Peyer's patch (tissue), 4 donors: ENCODE results near the gene PLEKHG3.

ENCODE experiments used
- POLR2A ChIP-seq, 2 donors: fragments of 450-650 bp; IDR thresholded peaks; one replicate each; pipeline ENCODE4 v1.5.1; 2017; ENCODE audit warnings: antibody characterized with exemption in 2 of 2, mild to moderate bottlenecking in 2 of 2, moderate library complexity in 2 of 2
- TF ChIP-seq, protein P1 (sequence below), 6 experiments: fragments of 450-650 bp in 4 of 6; fragments of 200-600 bp in 2 of 6; sonication (generic) in 1 of 6; IDR thresholded peaks; one replicate each; pipeline ENCODE4 v1.5.1; 2017 to 2019; ENCODE audit warnings: antibody characterized with exemption in 6 of 6, mild to moderate bottlenecking in 3 of 6, moderate library complexity in 1 of 6

DNA sequence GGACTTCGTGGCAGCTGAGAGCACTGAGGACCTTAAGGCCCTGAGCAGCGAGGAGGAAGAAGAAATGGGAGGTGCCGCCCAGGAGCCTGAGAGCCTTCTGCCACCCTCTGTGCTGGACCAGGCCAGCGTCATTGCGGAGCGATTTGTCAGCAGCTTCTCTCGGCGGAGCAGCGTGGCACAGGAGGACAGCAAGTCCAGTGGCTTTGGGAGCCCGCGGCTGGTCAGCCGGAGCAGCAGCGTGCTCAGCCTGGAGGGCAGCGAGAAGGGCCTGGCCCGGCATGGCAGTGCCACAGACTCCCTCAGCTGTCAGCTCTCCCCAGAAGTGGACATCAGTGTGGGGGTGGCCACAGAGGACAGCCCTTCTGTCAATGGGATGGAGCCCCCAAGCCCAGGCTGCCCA, 37.0 kb downstream of the PLEKHG3 start:
- TF ChIP-seq POLR2A (IDR thresholded peaks at IDR 0.05), result no peak
- TF ChIP-seq, protein P1, sequence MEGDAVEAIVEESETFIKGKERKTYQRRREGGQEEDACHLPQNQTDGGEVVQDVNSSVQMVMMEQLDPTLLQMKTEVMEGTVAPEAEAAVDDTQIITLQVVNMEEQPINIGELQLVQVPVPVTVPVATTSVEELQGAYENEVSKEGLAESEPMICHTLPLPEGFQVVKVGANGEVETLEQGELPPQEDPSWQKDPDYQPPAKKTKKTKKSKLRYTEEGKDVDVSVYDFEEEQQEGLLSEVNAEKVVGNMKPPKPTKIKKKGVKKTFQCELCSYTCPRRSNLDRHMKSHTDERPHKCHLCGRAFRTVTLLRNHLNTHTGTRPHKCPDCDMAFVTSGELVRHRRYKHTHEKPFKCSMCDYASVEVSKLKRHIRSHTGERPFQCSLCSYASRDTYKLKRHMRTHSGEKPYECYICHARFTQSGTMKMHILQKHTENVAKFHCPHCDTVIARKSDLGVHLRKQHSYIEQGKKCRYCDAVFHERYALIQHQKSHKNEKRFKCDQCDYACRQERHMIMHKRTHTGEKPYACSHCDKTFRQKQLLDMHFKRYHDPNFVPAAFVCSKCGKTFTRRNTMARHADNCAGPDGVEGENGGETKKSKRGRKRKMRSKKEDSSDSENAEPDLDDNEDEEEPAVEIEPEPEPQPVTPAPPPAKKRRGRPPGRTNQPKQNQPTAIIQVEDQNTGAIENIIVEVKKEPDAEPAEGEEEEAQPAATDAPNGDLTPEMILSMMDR (IDR thresholded peaks at IDR 0.05), result no peak
